Stimulated activated CD8-positive, alpha-beta memory T cell treated with anti-CD3 and anti-CD28 coated beads, Interleukin-4, amount 100 ng/mL, for 48 hours (primary cell): ENCODE data around the gene MAPK4.
"Not testable (repeated sequence)": the region's sequence is repeated elsewhere in the genome, so short reads cannot be mapped to it uniquely, and the experiment has no call there.

ENCODE experiments used
- DNase-seq: peaks from one replicate; pipeline ENCODE4 v3.0.0-alpha.2; 2020

The MAPK4 gene

DNA sequence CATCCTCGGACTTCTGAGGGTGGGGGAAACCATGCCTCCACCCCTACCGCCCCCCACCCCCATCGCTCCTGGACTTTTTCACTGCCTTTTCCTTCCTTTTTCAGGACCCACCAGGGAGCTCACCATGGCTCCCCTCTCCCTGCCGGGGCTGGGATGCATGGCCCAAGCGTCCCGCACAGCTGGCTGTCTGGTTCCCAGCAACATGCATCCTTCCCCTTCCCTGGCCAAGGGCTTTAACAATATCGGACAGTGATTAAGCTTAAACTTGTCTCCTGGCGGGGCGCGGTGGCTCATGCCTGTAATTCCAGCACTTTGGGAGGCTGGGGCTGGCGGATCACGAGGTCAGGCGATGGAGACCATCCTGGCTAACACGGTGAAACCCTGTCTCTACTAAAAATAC is 215.8 kb downstream of the MAPK4 start:
- DNase-seq, result no peak

- no peak for DNase-seq
Measured at GRCh38 chr18:50776383-50776782, 216.5 kb downstream of the MAPK4 start.

DNA sequence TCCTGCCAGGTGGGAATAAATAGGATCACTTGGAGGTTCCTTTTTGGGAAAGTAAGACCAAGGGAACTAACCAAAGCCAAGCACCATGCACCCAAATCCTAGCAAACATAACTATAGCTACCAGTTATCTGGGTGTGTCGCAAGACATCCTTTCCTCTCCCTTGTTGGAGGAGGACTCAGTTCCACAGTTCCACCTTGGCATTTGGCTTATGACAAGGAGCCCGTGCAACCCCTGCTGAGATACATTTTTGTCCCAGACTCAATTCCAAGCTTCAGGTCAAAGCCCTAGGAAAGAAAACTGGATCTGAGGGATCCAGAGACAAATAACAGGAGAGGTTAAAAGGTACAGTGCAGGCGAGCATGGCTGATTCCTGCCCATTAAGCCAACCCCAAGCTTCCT is 219.1 kb downstream of the MAPK4 start:
- not testable (repeated sequence) for DNase-seq
